Forelimb muscle (tissue), 1 donor: ENCODE results near the gene VPS13A. TPM values are rescaled to one million over a fixed set of nuclear protein-coding genes. Genes with fewer than 3 reads are reported as not detected.

Experiments used
- DNase-seq: peaks from one replicate; pipeline ENCODE4 v3.0.0-alpha.2; 2013; ENCODE audit warnings: low read depth
- polyA plus RNA-seq: library from polyadenylated mRNA; unstranded; fragments of 120-200 nt; gene quantifications from one replicate; pipeline ENCODE4 v1.2.1, GENCODE V29; 2013; ENCODE audit not compliant: insufficient read length

Gene VPS13A
- polyA plus RNA-seq, 1 donor: 21.3 TPM

DNA sequence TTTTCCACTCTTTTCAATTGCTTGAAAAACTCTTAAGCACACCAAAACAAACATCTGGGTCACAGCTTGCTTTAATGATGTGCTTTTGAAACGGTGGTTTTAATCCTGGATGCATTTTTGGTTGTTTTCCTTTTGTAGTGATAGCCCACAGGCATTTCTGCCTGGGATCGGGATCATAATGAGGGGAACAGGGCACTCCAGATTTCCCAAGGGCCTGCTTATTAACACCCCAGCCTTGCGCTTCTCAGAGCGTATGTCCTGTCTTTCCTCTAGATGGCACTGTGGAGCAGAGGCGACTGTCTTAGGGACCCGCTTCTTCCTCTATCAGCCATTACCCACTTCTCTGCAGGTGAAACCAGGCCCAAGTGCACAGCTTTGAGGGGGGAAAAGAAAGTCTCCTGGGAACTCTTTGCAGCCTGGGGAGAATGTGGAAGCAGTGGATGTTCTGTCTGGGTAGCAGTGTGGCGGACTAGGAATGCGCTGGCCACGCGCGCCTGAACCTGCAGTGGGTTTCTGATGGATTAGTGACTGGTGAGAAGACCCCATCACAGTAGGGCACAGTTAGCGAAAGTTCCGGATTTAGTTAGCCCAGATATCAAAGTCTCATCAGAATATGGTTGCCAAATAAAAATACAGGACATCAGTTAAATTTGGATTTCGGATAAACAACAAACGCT lies 280.7 kb downstream of the VPS13A start:
- no peak for DNase-seq

DNA sequence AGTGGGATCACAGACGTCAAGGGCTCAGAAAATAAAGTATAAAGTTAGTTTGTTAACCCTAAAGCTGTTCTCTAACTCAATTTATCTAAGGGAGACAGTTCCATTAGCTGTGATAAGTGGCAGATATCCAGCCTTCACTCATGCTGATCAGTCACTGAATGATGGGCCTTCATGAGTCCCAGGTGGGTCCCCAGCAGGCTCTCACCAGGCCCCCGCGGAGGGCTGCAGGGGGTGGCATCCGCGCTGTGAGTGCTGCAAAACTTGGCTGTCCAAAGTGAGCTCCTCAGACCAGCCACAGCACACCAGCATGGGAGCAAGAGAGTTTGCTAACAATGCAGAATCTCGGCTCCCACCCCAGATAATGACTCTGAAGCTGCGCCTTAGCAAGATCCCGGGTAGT lies 283.6 kb downstream of the VPS13A start:
- DNase-seq: no peak

DNA sequence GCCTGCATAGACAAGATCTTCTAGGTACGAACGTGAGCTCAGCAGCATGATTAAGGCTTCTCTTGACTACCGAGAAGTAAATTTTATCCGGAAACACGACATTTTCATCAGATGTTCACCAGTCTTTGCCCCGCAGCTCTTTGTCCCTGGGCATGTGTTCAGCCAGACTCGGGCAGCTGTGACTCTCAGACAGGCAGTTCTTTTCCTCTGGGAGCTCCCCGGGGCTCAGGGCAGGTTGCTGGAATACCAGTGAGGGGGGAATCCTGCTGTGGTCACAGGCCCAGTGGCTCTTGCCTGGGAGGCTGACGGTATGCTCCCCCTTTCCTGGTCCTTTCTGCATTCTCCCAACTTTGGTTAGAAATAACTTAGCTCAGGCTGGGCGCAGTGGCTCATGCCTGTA lies 284.7 kb downstream of the VPS13A start:
- no peak for DNase-seq

DNA sequence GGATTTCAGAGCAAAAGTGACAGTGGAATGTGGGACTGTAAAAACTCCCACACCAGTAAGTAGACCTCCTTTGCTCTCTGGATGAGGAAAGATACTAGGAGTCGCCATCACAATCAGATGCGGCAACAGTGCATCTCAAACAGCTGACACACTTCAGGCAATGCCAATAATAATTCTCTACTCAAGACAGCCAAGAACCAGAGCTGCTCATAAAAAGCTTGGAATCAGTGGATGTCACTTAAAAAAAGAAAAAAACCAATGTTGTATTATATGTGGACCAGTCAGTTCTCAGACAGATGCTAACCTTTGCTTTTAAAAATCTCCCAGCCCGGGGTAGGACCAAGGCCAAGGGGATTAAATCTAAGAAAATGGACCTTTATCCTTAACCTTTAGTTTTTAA lies 285.8 kb downstream of the VPS13A start:
- DNase-seq: no peak

DNA sequence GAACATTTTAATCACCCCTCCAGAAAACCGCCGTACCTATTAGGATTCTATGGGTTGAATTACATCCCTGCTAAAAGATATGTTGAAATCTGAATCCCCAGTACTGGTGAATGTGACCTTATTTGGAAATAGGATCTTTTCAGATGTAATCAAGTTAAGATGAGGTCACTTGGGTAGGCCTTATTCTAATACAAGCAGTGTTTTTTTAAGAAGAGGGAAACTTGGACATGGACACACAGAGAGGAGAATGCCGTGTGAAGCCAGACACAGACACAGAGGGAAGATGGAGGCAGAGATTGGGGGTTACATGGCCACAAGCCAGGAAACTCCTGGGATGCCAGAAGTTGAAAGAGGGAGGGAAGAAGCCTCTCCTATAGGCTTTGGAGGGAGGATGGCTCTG lies 287.3 kb downstream of the VPS13A start:
- no peak for DNase-seq

DNA sequence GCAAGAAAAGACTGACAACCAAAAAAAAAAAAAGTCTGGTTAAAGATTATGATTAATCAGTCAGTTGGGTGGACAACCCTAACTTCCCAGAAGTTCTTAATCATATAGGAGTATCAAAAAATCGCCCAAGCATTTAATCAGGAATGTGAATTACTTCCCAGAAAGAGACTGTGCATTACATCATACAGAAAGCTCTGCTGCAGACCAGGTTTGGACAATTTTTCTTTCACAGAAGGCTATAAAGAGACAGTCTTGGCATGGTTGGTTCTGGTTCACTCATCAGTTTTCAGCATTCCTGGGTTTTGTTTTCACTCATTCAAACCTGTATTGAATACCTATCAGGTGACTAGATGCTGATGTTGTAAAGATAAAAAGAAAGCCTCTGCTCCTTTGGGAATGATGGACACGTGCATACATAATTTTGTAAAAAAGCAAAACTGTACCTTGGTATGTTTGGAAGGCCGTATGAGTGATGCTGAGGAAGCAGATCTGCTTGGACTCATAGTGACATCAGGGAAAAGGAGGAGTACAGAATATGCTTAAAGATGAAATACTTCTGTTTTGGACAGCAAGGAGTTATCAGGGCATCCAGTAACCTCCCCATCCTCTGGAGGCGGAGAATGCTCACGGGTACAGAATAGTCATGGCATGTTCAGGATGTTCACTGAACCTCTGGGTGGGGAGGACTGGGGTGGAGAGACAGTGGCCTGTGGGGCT lies 292.3 kb downstream of the VPS13A start:
- DNase-seq: no peak

Other genes with a start within 250 kb of the VPS13A start
- not detected for gene FOXB2, start 157.9 kb upstream of the VPS13A start, polyA plus RNA-seq